HepG2 (cell line): ENCODE measurements around the gene MAB21L4. TPM values are rescaled to one million over a fixed set of nuclear protein-coding genes. Genes with fewer than 3 reads are reported as not detected.

ENCODE experiments used
- EED ChIP-seq: sonication (generic); formaldehyde crosslinking; IDR thresholded peaks from 2 replicates; pipeline ENCODE4 v1.5.0; 2020; ENCODE audit warnings: mild to moderate bottlenecking, missing genetic modification reagents
- MYC ChIP-seq: sonication (generic); formaldehyde crosslinking; IDR thresholded peaks from 2 replicates; pipeline ENCODE4 v1.9.0; 2021; ENCODE audit warnings: missing genetic modification reagents, borderline replicate concordance
- PLRG1 ChIP-seq: fragments of 450-650 bp; conservative IDR thresholded peaks from 2 replicates; pipeline ENCODE4 v1.6.1; 2016
- PTBP1 ChIP-seq: fragments of 200-400 bp; formaldehyde crosslinking; IDR thresholded peaks from 2 replicates; pipeline ENCODE4 v1.6.1; 2018; ENCODE audit warnings: low read length, low read depth; ENCODE audit not compliant: poor library complexity, severe bottlenecking
- ZNF761 ChIP-seq: sonication (generic); formaldehyde crosslinking; conservative IDR thresholded peaks from 2 replicates; pipeline ENCODE4 v1.4.0; 2020; ENCODE audit warnings: mild to moderate bottlenecking, missing genetic modification reagents
- ZNF781 ChIP-seq: sonication (generic); formaldehyde crosslinking; IDR thresholded peaks from 2 replicates; pipeline ENCODE4 v1.5.1; 2020; ENCODE audit warnings: borderline replicate concordance, mild to moderate bottlenecking, missing genetic modification reagents; ENCODE audit errors: not compliant biosample characterization
- polyA plus RNA-seq, 8 experiments: library from polyadenylated mRNA; depleted of rRNA in 3 of 8; stranded (reverse) in 7 of 8; unstranded in 1 of 8; fragments of >200 nt; fragmentation: Illumina TruSeq in 4 of 8; extraction: Trizol in 4 of 8; gene quantifications; 2 replicates each; pipeline versions ENCODE4 v1.2.1 to v1.2.3, GENCODE V29; 2011 to 2016; ENCODE audit warnings: low read depth in 4 of 8, missing spikeins in 1 of 8, mixed read lengths in 1 of 8; ENCODE audit not compliant: insufficient read depth in 1 of 8
- total RNA-seq, 5 experiments: library from RNA; depleted of rRNA; stranded (reverse); fragments of >200 nt; fragmentation: Illumina TruSeq; extraction: Trizol; gene quantifications; 2 replicates each; pipeline ENCODE4 v1.2.3, GENCODE V29; 2016; ENCODE audit warnings: low read depth in 1 of 5
- TF ChIP-seq, protein P1 (sequence below): sonication (generic); formaldehyde crosslinking; IDR thresholded peaks from 2 replicates; pipeline ENCODE4; 2020; ENCODE audit warnings: missing genetic modification reagents, mild to moderate bottlenecking, borderline replicate concordance
- TF ChIP-seq, protein P2 (sequence below): sonication (generic); formaldehyde crosslinking; IDR thresholded peaks from 2 replicates; pipeline ENCODE4 v1.5.0; 2020; ENCODE audit warnings: mild to moderate bottlenecking, missing genetic modification reagents, moderate library complexity
- TF ChIP-seq, protein P3 (sequence below): sonication (generic); formaldehyde crosslinking; IDR thresholded peaks from 2 replicates; pipeline ENCODE4 v1.5.0; 2020; ENCODE audit warnings: mild to moderate bottlenecking, missing genetic modification reagents

Gene MAB21L4
- total and polyA plus RNA-seq, 2 of the 13 experiments (the other 11 are each of a cell fraction or from before 2014, with no cell fraction given): 3.0 to 14.0 TPM

DNA sequence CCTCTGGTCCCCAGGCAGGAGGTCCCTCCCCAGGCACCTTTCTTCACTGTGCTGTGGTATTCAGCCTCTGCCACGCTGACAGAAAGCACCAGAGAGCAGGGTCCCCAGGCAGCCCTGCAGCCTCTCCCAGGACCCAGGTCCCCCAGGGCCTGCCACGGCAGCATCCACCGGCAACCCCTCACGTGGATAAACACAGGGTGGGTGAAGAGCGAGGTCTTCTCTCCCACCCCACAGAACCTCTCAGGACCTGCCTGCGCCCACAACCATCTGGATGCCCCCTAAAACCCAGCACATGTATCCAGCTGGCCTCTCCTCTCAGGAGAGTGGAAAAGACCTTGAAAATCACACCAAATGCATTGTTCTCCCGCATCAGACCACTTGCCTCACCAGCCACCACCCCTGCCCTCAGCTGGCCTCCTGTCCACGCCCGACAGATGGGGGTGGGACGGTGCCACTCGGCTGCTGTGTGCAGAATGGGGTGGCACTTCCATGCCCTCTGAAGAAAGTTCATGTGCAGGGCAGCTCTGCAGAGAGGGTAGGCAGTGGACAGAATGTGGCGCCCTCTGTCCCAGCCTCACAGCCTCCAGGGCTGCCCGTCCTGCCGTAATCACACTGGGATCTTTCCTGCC is 6.1 kb upstream of the MAB21L4 start (continued):
- TF ChIP-seq, protein P1, sequence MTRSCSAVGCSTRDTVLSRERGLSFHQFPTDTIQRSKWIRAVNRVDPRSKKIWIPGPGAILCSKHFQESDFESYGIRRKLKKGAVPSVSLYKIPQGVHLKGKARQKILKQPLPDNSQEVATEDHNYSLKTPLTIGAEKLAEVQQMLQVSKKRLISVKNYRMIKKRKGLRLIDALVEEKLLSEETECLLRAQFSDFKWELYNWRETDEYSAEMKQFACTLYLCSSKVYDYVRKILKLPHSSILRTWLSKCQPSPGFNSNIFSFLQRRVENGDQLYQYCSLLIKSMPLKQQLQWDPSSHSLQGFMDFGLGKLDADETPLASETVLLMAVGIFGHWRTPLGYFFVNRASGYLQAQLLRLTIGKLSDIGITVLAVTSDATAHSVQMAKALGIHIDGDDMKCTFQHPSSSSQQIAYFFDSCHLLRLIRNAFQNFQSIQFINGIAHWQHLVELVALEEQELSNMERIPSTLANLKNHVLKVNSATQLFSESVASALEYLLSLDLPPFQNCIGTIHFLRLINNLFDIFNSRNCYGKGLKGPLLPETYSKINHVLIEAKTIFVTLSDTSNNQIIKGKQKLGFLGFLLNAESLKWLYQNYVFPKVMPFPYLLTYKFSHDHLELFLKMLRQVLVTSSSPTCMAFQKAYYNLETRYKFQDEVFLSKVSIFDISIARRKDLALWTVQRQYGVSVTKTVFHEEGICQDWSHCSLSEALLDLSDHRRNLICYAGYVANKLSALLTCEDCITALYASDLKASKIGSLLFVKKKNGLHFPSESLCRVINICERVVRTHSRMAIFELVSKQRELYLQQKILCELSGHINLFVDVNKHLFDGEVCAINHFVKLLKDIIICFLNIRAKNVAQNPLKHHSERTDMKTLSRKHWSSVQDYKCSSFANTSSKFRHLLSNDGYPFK (CRISPR knock-in tag): no peak
- TF ChIP-seq MYC (CRISPR knock-in tag) (0 out of 2 replicates have a peak, but pooled peaks have one; percentile 22), PTBP1 (peak; percentile 20), ZNF781 (CRISPR knock-in tag) (no peak), PLRG1 (no peak), EED (CRISPR knock-in tag) (0 out of 2 replicates have a peak, but pooled peaks have one; percentile 35), ZNF761 (CRISPR knock-in tag) (no peak)
- TF ChIP-seq, protein P2, sequence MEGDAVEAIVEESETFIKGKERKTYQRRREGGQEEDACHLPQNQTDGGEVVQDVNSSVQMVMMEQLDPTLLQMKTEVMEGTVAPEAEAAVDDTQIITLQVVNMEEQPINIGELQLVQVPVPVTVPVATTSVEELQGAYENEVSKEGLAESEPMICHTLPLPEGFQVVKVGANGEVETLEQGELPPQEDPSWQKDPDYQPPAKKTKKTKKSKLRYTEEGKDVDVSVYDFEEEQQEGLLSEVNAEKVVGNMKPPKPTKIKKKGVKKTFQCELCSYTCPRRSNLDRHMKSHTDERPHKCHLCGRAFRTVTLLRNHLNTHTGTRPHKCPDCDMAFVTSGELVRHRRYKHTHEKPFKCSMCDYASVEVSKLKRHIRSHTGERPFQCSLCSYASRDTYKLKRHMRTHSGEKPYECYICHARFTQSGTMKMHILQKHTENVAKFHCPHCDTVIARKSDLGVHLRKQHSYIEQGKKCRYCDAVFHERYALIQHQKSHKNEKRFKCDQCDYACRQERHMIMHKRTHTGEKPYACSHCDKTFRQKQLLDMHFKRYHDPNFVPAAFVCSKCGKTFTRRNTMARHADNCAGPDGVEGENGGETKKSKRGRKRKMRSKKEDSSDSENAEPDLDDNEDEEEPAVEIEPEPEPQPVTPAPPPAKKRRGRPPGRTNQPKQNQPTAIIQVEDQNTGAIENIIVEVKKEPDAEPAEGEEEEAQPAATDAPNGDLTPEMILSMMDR (CRISPR knock-in tag): 0 out of 2 replicates have a peak, but pooled peaks have one; percentile 42
- TF ChIP-seq, protein P3, sequence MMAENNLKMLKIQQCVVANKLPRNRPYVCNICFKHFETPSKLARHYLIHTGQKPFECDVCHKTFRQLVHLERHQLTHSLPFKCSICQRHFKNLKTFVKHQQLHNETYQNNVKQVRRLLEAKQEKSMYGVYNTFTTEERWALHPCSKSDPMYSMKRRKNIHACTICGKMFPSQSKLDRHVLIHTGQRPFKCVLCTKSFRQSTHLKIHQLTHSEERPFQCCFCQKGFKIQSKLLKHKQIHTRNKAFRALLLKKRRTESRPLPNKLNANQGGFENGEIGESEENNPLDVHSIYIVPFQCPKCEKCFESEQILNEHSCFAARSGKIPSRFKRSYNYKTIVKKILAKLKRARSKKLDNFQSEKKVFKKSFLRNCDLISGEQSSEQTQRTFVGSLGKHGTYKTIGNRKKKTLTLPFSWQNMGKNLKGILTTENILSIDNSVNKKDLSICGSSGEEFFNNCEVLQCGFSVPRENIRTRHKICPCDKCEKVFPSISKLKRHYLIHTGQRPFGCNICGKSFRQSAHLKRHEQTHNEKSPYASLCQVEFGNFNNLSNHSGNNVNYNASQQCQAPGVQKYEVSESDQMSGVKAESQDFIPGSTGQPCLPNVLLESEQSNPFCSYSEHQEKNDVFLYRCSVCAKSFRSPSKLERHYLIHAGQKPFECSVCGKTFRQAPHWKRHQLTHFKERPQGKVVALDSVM: peak; percentile 34; the same call in 1 of the 2 replicates
